B cell (primary cell): Measurements from ENCODE around the gene CAPN10. TPM values are rescaled to one million over a fixed set of nuclear protein-coding genes. Genes with fewer than 3 reads are reported as not detected.

Experiments
- ATAC-seq: fragments of 200-7000 bp; cut with Tn5 transposase; one replicate; pipeline ENCODE4 v1.10.0; 2021; ENCODE audit warnings: low read depth, mild to moderate bottlenecking, moderate number of reproducible peaks, moderate library complexity
- CTCF ChIA-PET: fragments of 350-600 bp; sonication (Branson Sonifier 250); formaldehyde crosslinking; loops from one replicate; lab custom pipeline; 2021; ENCODE audit warnings: antibody characterized with exemption, inconsistent platforms; lab: Charles Lee
- POLR2A ChIA-PET: fragments of 350-600 bp; sonication (Branson Sonifier 250); formaldehyde crosslinking; loops from one replicate; lab custom pipeline; 2021; ENCODE audit warnings: antibody characterized with exemption; lab: Charles Lee
- DNase-seq: peaks from one replicate; pipeline ENCODE4 v3.0.0; 2013
- H2AFZ ChIP-seq: 2 replicates; pipeline ENCODE4 v1.6.1; 2012; ENCODE audit warnings: mild to moderate bottlenecking, low read depth, low read length; ENCODE audit not compliant: insufficient read depth, poor library complexity, severe bottlenecking
- H3K27ac ChIP-seq, 2 donors: 1 replicate in 1 of 2; 2 replicates in 1 of 2; pipeline ENCODE4 v1.5.1; 2012 to 2013; ENCODE audit warnings: low read length in 2 of 2, mild to moderate bottlenecking in 2 of 2, moderate library complexity in 1 of 2
- H3K27me3 ChIP-seq, 4 experiments: fragments of 200-600 bp in 1 of 4; sonication (generic) in 1 of 4; replicated peaks in 1 of 4; 1 replicate in 2 of 4; 2 replicates in 2 of 4; pipeline versions ENCODE4 v1.6.1 to v1.7.0; 2013 to 2016; ENCODE audit warnings: low read length in 3 of 4, mild to moderate bottlenecking in 2 of 4, mixed read lengths in 1 of 4, moderate library complexity in 1 of 4; ENCODE audit not compliant: insufficient read depth in 4 of 4, control insufficient read depth in 3 of 4; ENCODE audit errors: control extremely low read depth in 1 of 4
- H3K36me3 ChIP-seq, 2 experiments: replicated peaks in 1 of 2; 1 replicate in 1 of 2; 2 replicates in 1 of 2; pipeline versions ENCODE4 v1.6.1 to v1.7.1; 2013; ENCODE audit warnings: low read length in 1 of 2; ENCODE audit not compliant: insufficient read depth in 2 of 2, control insufficient read depth in 1 of 2; ENCODE audit errors: control extremely low read depth in 1 of 2, extremely low read depth in 1 of 2
- H3K4me1 ChIP-seq, 2 donors: fragments of 200-600 bp in 1 of 2; sonication (generic) in 1 of 2; 1 replicate in 1 of 2; 2 replicates in 1 of 2; pipeline versions ENCODE4 v1.5.1 to v1.6.1; 2013 to 2017; ENCODE audit warnings: low read length in 2 of 2; ENCODE audit not compliant: control insufficient read depth in 2 of 2, insufficient read depth in 2 of 2
- H3K4me2 ChIP-seq: replicated peaks from 2 replicates; pipeline ENCODE3; 2012; ENCODE audit warnings: mild to moderate bottlenecking, low read depth, low read length; ENCODE audit not compliant: poor library complexity, severe bottlenecking
- H3K4me3 ChIP-seq, 5 experiments: fragments of 200-600 bp in 1 of 5; sonication (generic) in 1 of 5; 1 replicate in 3 of 5; 2 replicates in 2 of 5; pipeline versions ENCODE4 v1.5.1 to v1.7.0; 2011 to 2016; ENCODE audit warnings: low read length in 4 of 5, mild to moderate bottlenecking in 4 of 5, low read depth in 2 of 5, control low read depth in 1 of 5, moderate library complexity in 1 of 5; ENCODE audit not compliant: insufficient read depth in 1 of 5; ENCODE audit errors: control extremely low read depth in 1 of 5, extremely low read depth in 1 of 5
- H3K79me2 ChIP-seq: fragments of 200-600 bp; sonication (generic); one replicate; pipeline ENCODE4 v1.6.0; 2016; ENCODE audit warnings: low read length; ENCODE audit not compliant: control insufficient read depth, insufficient read depth
- H3K9ac ChIP-seq: fragments of 200-600 bp; sonication (generic); 2 replicates; pipeline ENCODE4 v1.6.1; 2017; ENCODE audit warnings: mild to moderate bottlenecking, low read length, moderate library complexity
- H3K9me3 ChIP-seq, 3 donors: one replicate each; pipeline versions ENCODE4 v1.6.1 to v1.7.1; 2013; ENCODE audit warnings: low read length in 2 of 3; ENCODE audit not compliant: control insufficient read depth in 2 of 3, insufficient read depth in 1 of 3; ENCODE audit errors: control extremely low read depth in 1 of 3
- H4K20me1 ChIP-seq: 2 replicates; pipeline ENCODE4 v1.6.0; 2012; ENCODE audit warnings: mild to moderate bottlenecking, low read length; ENCODE audit not compliant: insufficient read depth, control insufficient read depth, poor library complexity, severe bottlenecking
- H3K27ac Mint-ChIP-seq: one replicate; pipeline ENCODE4 v1.8.0; 2021; ENCODE audit warnings: mixed read lengths
- H3K27me3 Mint-ChIP-seq: one replicate; pipeline ENCODE4 v1.8.0; 2021; ENCODE audit warnings: mixed read lengths
- H3K4me1 Mint-ChIP-seq: one replicate; pipeline ENCODE4 v1.8.0; 2021; ENCODE audit warnings: mixed read lengths
- H3K4me3 Mint-ChIP-seq: one replicate; pipeline ENCODE4 v1.8.0; 2021; ENCODE audit warnings: mixed read lengths
- H3K9me3 Mint-ChIP-seq: one replicate; pipeline ENCODE4 v1.8.0; 2022; ENCODE audit warnings: mixed read lengths; ENCODE audit not compliant: insufficient read depth
- CTCF ChIP-seq: fragments of 200-600 bp; IDR thresholded peaks from one replicate; pipeline ENCODE4 v1.8.0; 2022; ENCODE audit warnings: antibody characterized with exemption, mild to moderate bottlenecking
- EZH2 ChIP-seq: IDR thresholded peaks from 2 replicates; pipeline ENCODE4 v1.6.1; 2012; ENCODE audit warnings: borderline replicate concordance, low read depth, mild to moderate bottlenecking, moderate library complexity, low read length; ENCODE audit not compliant: insufficient read depth, poor library complexity, severe bottlenecking
- WGBS: methylation state at CpG from one replicate; pipeline ENCODE4 v1.1.5; 2013; ENCODE audit warnings: missing lambda C conversion rate; ENCODE audit not compliant: insufficient coverage; 5-methylcytosine and 5-hydroxymethylcytosine counted together
- intact Hi-C: fragments of 100-400 bp; cut with micrococcal nuclease; formaldehyde crosslinking; loops from one replicate; pipeline ENCODE4 v1.10.0; 2022
- polyA plus RNA-seq: library from polyadenylated mRNA; depleted of rRNA; stranded (reverse); fragments of >200 nt; gene quantifications from 2 replicates; pipeline ENCODE4 v1.2.3, GENCODE V29; 2012
- total RNA-seq, 2 donors: library from RNA; stranded (reverse); fragments of 120-200 nt in 1 of 2; gene quantifications; 1 replicate in 1 of 2; 2 replicates in 1 of 2; pipeline versions ENCODE4 v1.2.3 to v1.2.4, GENCODE V29; 2013 to 2022

CAPN10 gene
- total and polyA plus RNA-seq, 2 donors (not counting 1 experiment from before 2014, with no cell fraction given), result 73.4 to 92.1 TPM

GRCh38 chr2:240586919-240587800 is 626 bp downstream of the CAPN10 start:
- H3K27ac Mint-ChIP-seq, result peak overlapping the region; percentile 89
- H2AFZ ChIP-seq, result peak overlapping the region; percentile 98
- TF ChIP-seq CTCF (no peak), EZH2 (no peak)
- ATAC-seq, result peak; percentile 3
- peak overlapping the region; percentile 93 for H3K4me3 Mint-ChIP-seq
- H3K4me1 ChIP-seq, result peaks cover 32 to 40% of the 10 kb centered on the region in 2 donors
- H4K20me1 ChIP-seq, result peaks cover 78% of the 10 kb centered on the region
- H3K27ac ChIP-seq, result peak overlapping the region; percentile 25 to 97
- H3K27me3 Mint-ChIP-seq, result no peaks in the 10 kb centered on the region
- CTCF ChIA-PET, result interaction anchor here (1.3 to 7.2 kb wide), 6 partner anchors 7 to 75 kb away, joined by 3 to 126 read pairs (median 15); partner anchors contain the start of genes ANKMY1, DUSP28 and RNPEPL1
- H3K4me1 Mint-ChIP-seq, result peaks cover 50% of the 10 kb centered on the region
- no peaks in the 10 kb centered on the region for H3K27me3 ChIP-seq
- no peaks in the 10 kb centered on the region for H3K9me3 ChIP-seq
- peak overlapping the region; percentile 27 to 93 (median 89) for H3K4me3 ChIP-seq
- no peak for DNase-seq
- peak overlapping the region; percentile 94 for H3K4me2 ChIP-seq
- WGBS, result 6% methylated on average over 59 of the region's 62 CpGs
- POLR2A ChIA-PET, result interaction anchor here (0.7 to 3.7 kb wide), 8 partner anchors 18 to 728 kb away, joined by 3 to 97 read pairs (median 8); partner anchors contain the start of genes DUSP28, HDLBP, NDUFA10 and RNPEPL1
- peaks cover 0 to 17% of the 10 kb centered on the region in 2 experiments for H3K36me3 ChIP-seq
- intact Hi-C loops, result loop anchor here (1.0 to 2.0 kb wide), 5 partner anchors 21 to 922 kb away; partner anchors contain the start of genes COPS9 and STK25
- no peaks in the 10 kb centered on the region for H3K9me3 Mint-ChIP-seq
- peak overlapping the region; percentile 91 for H3K9ac ChIP-seq
- H3K79me2 ChIP-seq, result peaks cover 94% of the 10 kb centered on the region
